ENCODE data around the gene DNASE1L2.

DNA sequence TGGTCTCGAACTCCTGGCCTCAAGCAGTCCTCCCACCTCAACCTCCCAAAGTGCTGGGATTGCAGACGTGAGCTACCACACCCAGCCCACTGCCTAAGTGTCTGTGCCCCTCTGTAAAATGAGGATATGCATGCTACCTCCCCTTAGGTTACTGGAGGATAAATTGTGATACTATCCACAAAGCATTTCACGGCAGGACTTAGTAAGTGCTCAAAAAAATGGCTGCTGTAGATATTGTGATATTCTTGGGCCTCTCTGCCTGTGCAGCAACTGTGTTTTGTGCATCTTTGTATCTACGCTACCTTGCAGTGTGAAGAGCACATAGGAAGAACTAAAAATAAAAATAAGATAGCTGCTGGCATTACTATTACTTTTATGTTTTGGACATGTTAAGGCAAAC is 38.0 kb upstream of the DNASE1L2 start:
- TF ChIP-seq EZH2 (IDR thresholded peaks at IDR 0.05; ENCODE audit: borderline replicate concordance, control insufficient read depth, low read depth, low read length) (no peak), SIN3A (IDR thresholded peaks at IDR 0.05; ENCODE audit: low read depth, low read length) (no peak), FOXK2 (IDR thresholded peaks at IDR 0.05) (no peak), SRF (IDR thresholded peaks at IDR 0.05; ENCODE audit: low read depth in 2 of 2, low read length in 2 of 2) (no peak), GATAD2B (conservative IDR thresholded peaks at IDR 0.05; ENCODE audit: low read depth) (no peak), FOXM1 (IDR thresholded peaks at IDR 0.05; ENCODE audit: low read depth, low read length) (no peak), POLR2A (IDR thresholded peaks at IDR 0.05; ENCODE audit: low read depth, low read length) (no peak), STAT1 (conservative IDR thresholded peaks at IDR 0.05) (no peak), POLR2AphosphoS5 (IDR thresholded peaks at IDR 0.05; ENCODE audit: low read length) (no peak), CREB1 (IDR thresholded peaks at IDR 0.05; ENCODE audit: low read depth) (no peak), RFX5 (IDR thresholded peaks at IDR 0.05; ENCODE audit: low read depth, low read length) (no peak)
- TF ChIP-seq, protein P1, sequence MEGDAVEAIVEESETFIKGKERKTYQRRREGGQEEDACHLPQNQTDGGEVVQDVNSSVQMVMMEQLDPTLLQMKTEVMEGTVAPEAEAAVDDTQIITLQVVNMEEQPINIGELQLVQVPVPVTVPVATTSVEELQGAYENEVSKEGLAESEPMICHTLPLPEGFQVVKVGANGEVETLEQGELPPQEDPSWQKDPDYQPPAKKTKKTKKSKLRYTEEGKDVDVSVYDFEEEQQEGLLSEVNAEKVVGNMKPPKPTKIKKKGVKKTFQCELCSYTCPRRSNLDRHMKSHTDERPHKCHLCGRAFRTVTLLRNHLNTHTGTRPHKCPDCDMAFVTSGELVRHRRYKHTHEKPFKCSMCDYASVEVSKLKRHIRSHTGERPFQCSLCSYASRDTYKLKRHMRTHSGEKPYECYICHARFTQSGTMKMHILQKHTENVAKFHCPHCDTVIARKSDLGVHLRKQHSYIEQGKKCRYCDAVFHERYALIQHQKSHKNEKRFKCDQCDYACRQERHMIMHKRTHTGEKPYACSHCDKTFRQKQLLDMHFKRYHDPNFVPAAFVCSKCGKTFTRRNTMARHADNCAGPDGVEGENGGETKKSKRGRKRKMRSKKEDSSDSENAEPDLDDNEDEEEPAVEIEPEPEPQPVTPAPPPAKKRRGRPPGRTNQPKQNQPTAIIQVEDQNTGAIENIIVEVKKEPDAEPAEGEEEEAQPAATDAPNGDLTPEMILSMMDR (IDR thresholded peaks at IDR 0.05 in 2 of 3, conservative IDR thresholded peaks at IDR 0.05 in 1 of 3; ENCODE audit: control insufficient read depth in 2 of 3, extremely low read depth in 1 of 3, insufficient read depth in 1 of 3, low read depth in 3 of 3, low read length in 3 of 3), result no peak

Measured in GM12878 (cell line).